Keratinocyte (primary cell): ENCODE measurements around the gene NME7.

Experiments used
- CTCF ChIP-seq, 3 experiments: IDR thresholded peaks in 1 of 3; conservative IDR thresholded peaks in 1 of 3; optimal IDR thresholded peaks in 1 of 3; 2 replicates in 2 of 3; 3 replicates in 1 of 3; pipeline versions ENCODE3 to v1.5.1; 2011; ENCODE audit warnings: low read length in 3 of 3, mild to moderate bottlenecking in 3 of 3, moderate library complexity in 2 of 3, control low read depth in 1 of 3, inconsistent platforms in 1 of 3; ENCODE audit not compliant: insufficient read depth in 2 of 3; ENCODE audit errors: extremely low read depth in 1 of 3
- EZH2 ChIP-seq: IDR thresholded peaks from one replicate; pipeline ENCODE4 v1.6.1; 2012; ENCODE audit warnings: inconsistent platforms, mild to moderate bottlenecking, low read length, moderate library complexity

DNA sequence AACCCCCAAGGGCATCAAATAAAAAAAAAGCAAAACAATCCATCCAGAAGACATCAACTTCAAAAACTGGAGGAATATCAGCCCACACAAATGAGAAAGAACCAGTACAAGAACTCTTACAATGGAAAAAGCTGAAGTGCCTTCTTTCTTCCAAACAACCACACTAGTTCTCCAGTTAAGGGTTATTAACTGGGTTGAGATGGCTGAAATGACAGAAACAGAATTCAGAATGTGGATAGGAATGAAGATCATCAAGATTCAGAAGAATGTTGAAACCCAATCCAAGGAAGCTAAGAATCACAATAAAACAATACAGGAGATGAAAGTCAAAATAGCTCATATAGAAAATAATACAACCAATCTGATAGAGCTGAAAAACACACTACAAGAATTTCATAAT, 104.5 kb downstream of the NME7 start:
- TF ChIP-seq CTCF (optimal IDR thresholded peaks at IDR 0.05 in 1 of 3, IDR thresholded peaks at IDR 0.05 in 1 of 3, conservative IDR thresholded peaks at IDR 0.05 in 1 of 3; ENCODE audit: extremely low read depth in 1 of 3, insufficient read depth in 2 of 3, low read length in 3 of 3) (no peak), EZH2 (no peak)
